ENCODE measurements around the gene HOMEZ. TPM values are rescaled to one million over a fixed set of nuclear protein-coding genes. Genes with fewer than 3 reads are reported as not detected.

The HOMEZ gene
- total and polyA plus RNA-seq, 2 experiments from 2014 or later: 8.2 to 11.2 TPM

DNA sequence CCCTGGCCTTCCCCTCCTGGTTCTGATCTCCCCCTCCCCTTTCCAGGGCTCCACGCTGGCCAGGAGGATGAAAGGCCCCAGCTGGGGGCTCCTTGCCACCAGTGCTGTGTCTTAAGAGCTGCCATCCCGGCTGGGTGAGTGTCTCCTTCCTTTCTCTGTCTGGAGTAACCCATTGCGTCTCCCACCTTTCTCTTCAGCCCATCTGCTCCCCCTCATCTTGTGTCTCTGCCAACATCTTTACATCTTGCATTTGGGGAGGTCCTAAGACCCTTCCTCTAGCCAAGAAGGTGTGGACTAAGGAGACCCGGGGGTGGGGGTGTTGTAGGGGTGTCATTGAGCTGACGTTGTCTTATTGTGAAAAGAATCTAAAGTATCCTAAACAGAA, 21.2 kb upstream of the HOMEZ start:
- H3K27me3 ChIP-seq: no peaks in the 10 kb centered on the region
- no peaks in the 10 kb centered on the region for H4K20me1 ChIP-seq (ENCODE audit: insufficient read depth, poor library complexity, severe bottlenecking)
- TF ChIP-seq EZH2phosphoT487 (IDR thresholded peaks at IDR 0.05; ENCODE audit: low read depth, severe bottlenecking, unreplicated experiment) (no peak), CTCF (IDR thresholded peaks at IDR 0.05; ENCODE audit: poor library complexity) (no peak), EZH2 (IDR thresholded peaks at IDR 0.05; ENCODE audit: borderline replicate concordance) (no peak)
- no peaks in the 10 kb centered on the region for H3K9me2 ChIP-seq (replicated peaks; ENCODE audit: insufficient read depth)
- H2AFZ ChIP-seq: peak overlapping the region; percentile 59
- no peak for DNase-seq (ENCODE audit: low spot score)
- H3K4me2 ChIP-seq: peak overlapping the region; percentile 97
- H3K9me3 ChIP-seq (ENCODE audit: low read depth): no peaks in the 10 kb centered on the region
- peak overlapping the region; percentile 88 for H3K4me3 ChIP-seq
- peak overlapping the region; percentile 97 for H3K27ac ChIP-seq
- WGBS (ENCODE audit: low lambda C conversion rate, missing lambda C conversion rate): 14% methylated on average over 5 of the region's 5 CpGs
- H3K4me1 ChIP-seq (ENCODE audit: insufficient read depth): peaks cover 22% of the 10 kb centered on the region
- no peaks in the 10 kb centered on the region for H3K36me3 ChIP-seq (replicated peaks; ENCODE audit: insufficient read depth, low read depth)
- peaks cover 60% of the 10 kb centered on the region for H3K79me2 ChIP-seq

DNA sequence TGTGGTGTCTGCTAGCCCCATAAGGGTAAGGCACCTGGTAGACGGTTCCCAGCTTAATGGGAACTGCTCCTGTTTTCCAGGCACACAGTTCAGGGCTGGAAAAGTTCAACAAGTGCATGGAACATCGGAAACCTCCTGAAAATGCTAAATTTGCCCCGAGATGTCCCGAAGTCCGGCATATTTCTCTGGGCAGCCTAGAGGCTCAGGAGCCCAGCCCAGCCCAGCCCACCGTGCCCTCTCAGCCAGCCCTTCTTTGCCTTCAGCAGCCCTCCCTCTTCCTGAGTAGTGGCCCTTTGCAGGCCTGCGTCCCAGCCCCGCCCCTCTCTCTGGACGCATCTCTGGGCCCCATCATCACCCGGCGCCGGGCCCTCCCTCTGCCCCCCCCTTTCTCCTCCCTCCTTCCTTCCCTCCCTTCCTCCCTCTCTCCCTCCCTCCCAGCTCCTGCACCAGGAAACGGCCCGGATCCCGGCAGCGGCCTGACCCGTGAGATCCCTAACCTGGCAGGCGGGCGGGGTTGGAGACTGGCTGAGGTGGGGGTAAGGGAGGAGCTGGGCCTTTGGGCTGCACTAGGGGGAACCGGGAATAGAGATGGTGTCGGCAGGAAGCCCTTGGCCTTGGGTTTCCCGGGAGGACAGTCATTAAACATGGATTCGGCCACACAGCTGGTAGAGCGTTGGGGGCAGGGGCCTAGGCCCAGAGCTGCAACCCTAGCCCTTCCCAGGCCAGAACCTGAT, 20.6 kb upstream of the HOMEZ start, which contains the start of gene BCL2L2:
Gene BCL2L2, plus strand, starts transcription at position 422 of the 734 bp plus-strand sequence. CDS start 935 bp downstream, outside the sequence.
- Histone ChIP-seq H3K9me2 (replicated peaks; ENCODE audit: insufficient read depth) (no peaks in the 10 kb centered on the region), H3K4me2 (peak within 1 kb of the TSS; percentile 97), H3K36me3 (replicated peaks; ENCODE audit: insufficient read depth, low read depth) (no peaks in the 10 kb centered on the region), H3K4me3 (peak within 1 kb of the TSS; percentile 88), H3K9me3 (ENCODE audit: low read depth) (no peaks in the 10 kb centered on the region), H3K27ac (peak within 1 kb of the TSS; percentile 97), H4K20me1 (ENCODE audit: insufficient read depth, poor library complexity, severe bottlenecking) (no peaks in the 10 kb centered on the region), H2AFZ (peak within 1 kb of the TSS; percentile 59), H3K79me2 (peaks cover 56% of the 10 kb centered on the region), H3K4me1 (ENCODE audit: insufficient read depth) (peaks cover 22% of the 10 kb centered on the region), H3K27me3 (no peaks in the 10 kb centered on the region)
- under 1% methylated on average over 17 of the region's 24 CpGs for WGBS (ENCODE audit: low lambda C conversion rate, missing lambda C conversion rate)
- DNase-seq (ENCODE audit: low spot score): peak; percentile 96
- TF ChIP-seq EZH2phosphoT487 (IDR thresholded peaks at IDR 0.05; ENCODE audit: low read depth, severe bottlenecking, unreplicated experiment) (no peak), EZH2 (IDR thresholded peaks at IDR 0.05; ENCODE audit: borderline replicate concordance) (no peak), CTCF (IDR thresholded peaks at IDR 0.05; ENCODE audit: poor library complexity) (no peak)

DNA sequence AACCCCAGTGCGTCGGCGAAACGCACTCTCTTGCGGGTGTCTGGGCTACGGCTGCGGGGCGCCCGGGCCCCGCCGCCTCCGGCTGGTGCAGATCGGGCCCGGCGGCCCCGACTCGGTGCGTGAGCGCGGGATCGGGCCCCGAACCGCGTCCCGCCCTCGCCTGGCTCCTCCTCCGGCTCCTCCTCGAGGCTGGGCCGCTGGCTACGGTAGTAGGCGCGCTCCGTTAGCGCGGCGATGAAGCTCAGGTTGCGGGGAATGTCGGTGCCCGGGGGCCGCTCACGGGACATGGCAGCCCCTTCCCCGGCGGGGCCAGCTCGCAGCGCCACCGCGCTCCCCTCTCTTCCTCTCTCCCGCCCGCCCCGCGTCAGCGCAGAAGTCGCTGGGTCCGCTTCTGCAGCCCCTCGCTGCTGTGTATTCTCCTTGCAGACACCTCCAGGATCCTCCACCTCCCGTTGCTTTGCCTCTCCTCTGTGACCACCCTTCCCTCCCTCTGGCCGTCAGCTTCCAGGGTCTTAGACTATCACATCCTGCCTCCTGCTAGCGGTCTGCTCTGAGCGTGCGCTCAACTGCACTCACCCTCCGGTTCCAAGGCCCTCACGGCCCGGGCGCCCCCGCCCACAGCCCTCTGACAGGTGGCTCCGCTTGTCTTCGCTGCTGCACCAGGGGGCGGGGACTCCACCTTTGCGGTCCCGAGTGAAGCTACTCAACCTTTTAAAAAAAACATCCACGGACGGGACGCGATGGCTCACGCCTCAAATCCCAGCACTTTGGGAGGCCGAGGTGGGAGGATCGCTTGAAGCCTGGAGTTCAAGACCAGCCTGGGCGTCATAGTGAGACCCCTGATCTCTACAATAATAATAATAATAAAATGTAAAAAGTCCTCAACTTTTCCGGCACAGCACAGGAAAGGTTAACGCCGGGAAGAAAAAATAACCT, 16.6 kb upstream of the HOMEZ start, which contains the start of gene PPP1R3E:
Gene PPP1R3E, minus strand, starts transcription at position 570 of the 936 bp plus-strand sequence. Its CDS starts 283 bp downstream, at position 287.
- Histone ChIP-seq H3K27ac (peak within 1 kb of the TSS; percentile 90), H3K9me2 (replicated peaks; ENCODE audit: insufficient read depth) (no peaks in the 10 kb centered on the region), H2AFZ (peak within 1 kb of the TSS; percentile 73), H3K4me1 (ENCODE audit: insufficient read depth) (peaks cover 25% of the 10 kb centered on the region), H3K36me3 (replicated peaks; ENCODE audit: insufficient read depth, low read depth) (no peaks in the 10 kb centered on the region), H3K79me2 (peaks cover 21% of the 10 kb centered on the region), H3K27me3 (no peaks in the 10 kb centered on the region), H3K9me3 (ENCODE audit: low read depth) (no peaks in the 10 kb centered on the region), H3K4me2 (peak within 1 kb of the TSS; percentile 88), H3K4me3 (peak within 1 kb of the TSS; percentile 57), H4K20me1 (ENCODE audit: insufficient read depth, poor library complexity, severe bottlenecking) (no peaks in the 10 kb centered on the region)
- peak; percentile 85 for DNase-seq (ENCODE audit: low spot score)
- WGBS (ENCODE audit: low lambda C conversion rate, missing lambda C conversion rate): 7% methylated on average over 54 of the region's 81 CpGs
- no peak for TF ChIP-seq EZH2phosphoT487 (IDR thresholded peaks at IDR 0.05; ENCODE audit: low read depth, severe bottlenecking, unreplicated experiment)
- TF ChIP-seq EZH2 (IDR thresholded peaks at IDR 0.05; ENCODE audit: borderline replicate concordance): no peak
- no peak for TF ChIP-seq CTCF (IDR thresholded peaks at IDR 0.05; ENCODE audit: poor library complexity)
